NOMO-1 treated with DMSO at 0.1 percent for 48 hours (cell line): ENCODE results near the gene VASH1.

ENCODE experiments used
- DNase-seq: peaks from one replicate; lab custom pipeline; 2025; ENCODE audit not compliant: unreplicated experiment; lab: John Stamatoyannopoulos, UW

VASH1 gene

GRCh38 chr14:76782115-76782884, 21.0 kb downstream of the VASH1 start:
- DNase-seq: no peak

GRCh38 chr14:76782885-76783566, 21.8 kb downstream of the VASH1 start:
- DNase-seq: no peak

GRCh38 chr14:76784266-76784874, 23.1 kb downstream of the VASH1 start:
- DNase-seq: no peak

GRCh38 chr14:76784881-76785280, 23.6 kb downstream of the VASH1 start:
- peak; percentile 74 for DNase-seq

- DNase-seq: no peak
These were observed 25.3 kb downstream of the VASH1 start for GRCh38 chr14:76786601-76787000.

- no peak for DNase-seq
These were observed 31.2 kb downstream of the VASH1 start for GRCh38 chr14:76792422-76792821.

- no peak for DNase-seq
These were observed 32.1 kb downstream of the VASH1 start for GRCh38 chr14:76793324-76793723.

- no peak for DNase-seq
These were observed 32.7 kb downstream of the VASH1 start for GRCh38 chr14:76793956-76794355.

GRCh38 chr14:76806446-76806845, 45.2 kb downstream of the VASH1 start:
- DNase-seq: no peak

GRCh38 chr14:76808011-76808410, 46.7 kb downstream of the VASH1 start:
- no peak for DNase-seq

GRCh38 chr14:76808990-76809389, 47.7 kb downstream of the VASH1 start:
- no peak for DNase-seq

- no peak for DNase-seq
These were observed 49.3 kb downstream of the VASH1 start for GRCh38 chr14:76810525-76810924.

- peak; percentile 55 for DNase-seq
These were observed 49.7 kb downstream of the VASH1 start for GRCh38 chr14:76810953-76811400.

GRCh38 chr14:76811561-76811960, 50.3 kb downstream of the VASH1 start:
- DNase-seq: no peak

GRCh38 chr14:76812093-76812421, 50.8 kb downstream of the VASH1 start:
- DNase-seq: peak; percentile 4

GRCh38 chr14:76812422-76813383, 51.4 kb downstream of the VASH1 start, which contains the start of gene ANGEL1:
ANGEL1 (minus strand) TSS chr14:76812882; CDS start chr14:76812827, 55 bp downstream.
- DNase-seq: peak; percentile 81

- DNase-seq: no peak
These were observed 53.7 kb downstream of the VASH1 start for GRCh38 chr14:76814726-76815645.

GRCh38 chr14:76820700-76821099, 59.4 kb downstream of the VASH1 start:
- no peak for DNase-seq

- no peak for DNase-seq
These were observed 64.9 kb downstream of the VASH1 start, which contains the start of gene LRRC74A for GRCh38 chr14:76826122-76826521. LRRC74A (plus strand) TSS chr14:76826408; CDS start chr14:76826698, 290 bp downstream.
